GM21717 (cell line): ENCODE measurements around the gene HIPK3.
"Not testable (repeated sequence)": the region's sequence is repeated elsewhere in the genome, so short reads cannot be mapped to it uniquely, and the experiment has no call there.

ENCODE experiments used
- ATAC-seq: cut with Tn5 transposase; IDR thresholded peaks from one replicate; pipeline ENCODE4 v1.9.1; 2021; ENCODE audit warnings: mild to moderate bottlenecking, moderate library complexity; ENCODE audit not compliant: unreplicated experiment

HIPK3 gene

GRCh38 chr11:33257160-33257896 is at the start of gene HIPK3:
Gene HIPK3, plus strand, starts transcription at chr11:33257381.
- ATAC-seq, result peak; percentile 75

GRCh38 chr11:33207408-33207985 is 49.7 kb upstream of the HIPK3 start:
- no peak for ATAC-seq

- no peak for ATAC-seq
Observed at GRCh38 chr11:33208150-33208549, 49.0 kb upstream of the HIPK3 start.

- no peak for ATAC-seq
Observed at GRCh38 chr11:33211153-33211552, 46.0 kb upstream of the HIPK3 start.

- ATAC-seq, result no peak
Observed at GRCh38 chr11:33211580-33211979, 45.6 kb upstream of the HIPK3 start.

- no peak for ATAC-seq
Observed at GRCh38 chr11:33214187-33214586, 43.0 kb upstream of the HIPK3 start.

- ATAC-seq, result no peak
Observed at GRCh38 chr11:33214767-33215166, 42.4 kb upstream of the HIPK3 start.

- ATAC-seq, result not testable (repeated sequence)
Observed at GRCh38 chr11:33216676-33217075, 40.5 kb upstream of the HIPK3 start.

GRCh38 chr11:33222052-33222750 is 35.0 kb upstream of the HIPK3 start:
- ATAC-seq, result no peak

GRCh38 chr11:33225371-33225770 is 31.8 kb upstream of the HIPK3 start:
- no peak for ATAC-seq

- no peak for ATAC-seq
Observed at GRCh38 chr11:33227578-33228261, 29.5 kb upstream of the HIPK3 start.

GRCh38 chr11:33234397-33235190 is 22.6 kb upstream of the HIPK3 start:
- no peak for ATAC-seq

GRCh38 chr11:33237039-33237597 is 20.1 kb upstream of the HIPK3 start:
- ATAC-seq, result no peak

- no peak for ATAC-seq
Observed at GRCh38 chr11:33242575-33242974, 14.6 kb upstream of the HIPK3 start.

- not testable (repeated sequence) for ATAC-seq
Observed at GRCh38 chr11:33243654-33244053, 13.5 kb upstream of the HIPK3 start.

GRCh38 chr11:33248416-33248971 is 8.7 kb upstream of the HIPK3 start:
- no peak for ATAC-seq

- ATAC-seq, result no peak
Observed at GRCh38 chr11:33256031-33256812, 959 bp upstream of the HIPK3 start.

- no peak for ATAC-seq
Observed at GRCh38 chr11:33256813-33257159, 395 bp upstream of the HIPK3 start.

- ATAC-seq, result peak; percentile 39
Observed at GRCh38 chr11:33257897-33258630, 883 bp downstream of the HIPK3 start.
